GM23338 (cell line): ENCODE measurements around the gene GAL3ST2. TPM values are rescaled to one million over a fixed set of nuclear protein-coding genes. Genes with fewer than 3 reads are reported as not detected.

ENCODE experiments used
- ATAC-seq: fragments of 200-7000 bp; cut with Tn5 transposase; 3 replicates; pipeline ENCODE4 v1.9.1; 2020
- DNase-seq: peaks from one replicate; pipeline ENCODE4 v3.0.0-alpha.2; 2015; ENCODE audit warnings: low spot score
- H2AFZ ChIP-seq: fragments of 200-600 bp; sonication (generic); 2 replicates; pipeline ENCODE4 v1.8.0; 2016; ENCODE audit warnings: antibody characterized with exemption, mild to moderate bottlenecking, moderate library complexity
- H3F3A ChIP-seq: fragments of 200-600 bp; sonication (generic); replicated peaks from 2 replicates; pipeline ENCODE4 v1.8.0; 2017; ENCODE audit warnings: antibody characterized with exemption, mixed run types, low read depth
- H3K27ac ChIP-seq: fragments of 200-600 bp; sonication (generic); 2 replicates; pipeline ENCODE4 v1.6.1; 2016; ENCODE audit warnings: low read depth
- H3K27me3 ChIP-seq: fragments of 200-600 bp; sonication (generic); 2 replicates; pipeline ENCODE4 v1.8.0; 2016; ENCODE audit warnings: mild to moderate bottlenecking, mixed run types, moderate library complexity; ENCODE audit not compliant: insufficient read depth
- H3K36me3 ChIP-seq: fragments of 200-600 bp; sonication (generic); 2 replicates; pipeline ENCODE4 v1.8.0; 2016; ENCODE audit warnings: mild to moderate bottlenecking; ENCODE audit not compliant: insufficient read depth
- H3K4me1 ChIP-seq: fragments of 200-600 bp; sonication (generic); 2 replicates; pipeline ENCODE4 v1.8.0; 2016; ENCODE audit warnings: mild to moderate bottlenecking, moderate library complexity; ENCODE audit not compliant: insufficient read depth
- H3K4me2 ChIP-seq: fragments of 200-600 bp; sonication (generic); 2 replicates; pipeline ENCODE4 v1.7.1; 2017; ENCODE audit warnings: mixed run types
- H3K4me3 ChIP-seq: fragments of 200-600 bp; sonication (generic); 2 replicates; pipeline ENCODE4 v1.6.1; 2016; ENCODE audit warnings: mixed run types
- H3K79me2 ChIP-seq: fragments of 200-600 bp; sonication (generic); replicated peaks from 2 replicates; pipeline ENCODE4 v1.8.0; 2017; ENCODE audit warnings: mild to moderate bottlenecking; ENCODE audit not compliant: insufficient read depth
- H3K9me2 ChIP-seq: fragments of 200-600 bp; sonication (generic); 2 replicates; pipeline ENCODE4 v1.8.0; 2017; ENCODE audit not compliant: insufficient read depth
- H4K20me1 ChIP-seq: fragments of 200-600 bp; sonication (generic); replicated peaks from 2 replicates; pipeline ENCODE4 v1.8.0; 2017; ENCODE audit warnings: mild to moderate bottlenecking; ENCODE audit not compliant: insufficient read depth
- H3K27ac Mint-ChIP-seq: 2 replicates; pipeline ENCODE4 v1.8.0; 2020; ENCODE audit warnings: inconsistent platforms, mild to moderate bottlenecking, moderate library complexity, mixed read lengths
- H3K27me3 Mint-ChIP-seq: 3 replicates; pipeline ENCODE4 v1.8.0; 2022; ENCODE audit warnings: low read depth, mild to moderate bottlenecking, moderate library complexity, mixed read lengths, inconsistent platforms; ENCODE audit not compliant: insufficient read depth, poor library complexity
- H3K36me3 Mint-ChIP-seq: 3 replicates; pipeline ENCODE4 v1.8.0; 2021; ENCODE audit warnings: low read depth, mild to moderate bottlenecking, inconsistent platforms, moderate library complexity, mixed read lengths
- H3K4me1 Mint-ChIP-seq: 3 replicates; pipeline ENCODE4 v1.8.0; 2020; ENCODE audit warnings: mild to moderate bottlenecking, inconsistent platforms, mixed read lengths
- H3K4me3 Mint-ChIP-seq: 3 replicates; pipeline ENCODE4 v1.8.0; 2021; ENCODE audit warnings: moderate library complexity, mild to moderate bottlenecking, inconsistent platforms, mixed read lengths
- H3K9me3 Mint-ChIP-seq: 3 replicates; pipeline ENCODE4 v1.8.0; 2020; ENCODE audit warnings: moderate library complexity, mild to moderate bottlenecking, inconsistent platforms, mixed read lengths
- CREB1 ChIP-seq: fragments of 250-450 bp; sonication (Bioruptor Pico); IDR thresholded peaks from 2 replicates; pipeline ENCODE4 v1.5.0; 2020; ENCODE audit warnings: low read depth, mild to moderate bottlenecking, moderate library complexity
- EZH2 ChIP-seq: fragments of 200-600 bp; sonication (generic); IDR thresholded peaks from one replicate; pipeline ENCODE4 v1.8.0; 2017; ENCODE audit warnings: antibody characterized with exemption, mild to moderate bottlenecking, low read depth; ENCODE audit not compliant: unreplicated experiment
- EZH2phosphoT487 ChIP-seq: fragments of 200-600 bp; sonication (generic); IDR thresholded peaks from one replicate; pipeline ENCODE4 v1.8.1; 2018; ENCODE audit warnings: antibody characterized with exemption; ENCODE audit not compliant: unreplicated experiment
- JUNB ChIP-seq: IDR thresholded peaks from one replicate; pipeline ENCODE4 v1.6.1; 2016; ENCODE audit warnings: antibody characterized with exemption; ENCODE audit not compliant: unreplicated experiment
- NANOG ChIP-seq: IDR thresholded peaks from 2 replicates; pipeline ENCODE4 v1.6.1; 2016; ENCODE audit warnings: antibody characterized with exemption, borderline replicate concordance
- POLR2AphosphoS5 ChIP-seq: IDR thresholded peaks from 2 replicates; pipeline ENCODE4 v1.6.1; 2016; ENCODE audit warnings: antibody characterized with exemption, low read depth
- STAT1 ChIP-seq: IDR thresholded peaks from one replicate; pipeline ENCODE4 v1.6.1; 2016; ENCODE audit warnings: antibody characterized with exemption; ENCODE audit not compliant: unreplicated experiment
- ZNF114 ChIP-seq: fragments of 250-450 bp; sonication (Bioruptor Pico); IDR thresholded peaks from 2 replicates; pipeline ENCODE4 v1.5.0; 2020; ENCODE audit warnings: mild to moderate bottlenecking, moderate library complexity
- ZNF331 ChIP-seq: fragments of 250-450 bp; sonication (Bioruptor Pico); IDR thresholded peaks from 2 replicates; pipeline ENCODE4 v1.5.0; 2020; ENCODE audit warnings: low read depth, mild to moderate bottlenecking, moderate library complexity
- polyA plus RNA-seq: library from polyadenylated mRNA; unstranded; fragments of >200 nt; fragmentation: Nextera tagmentation; extraction: Ambion mirVana; gene quantifications from 2 replicates; pipeline ENCODE4 v1.2.1, GENCODE V29; 2016
- total RNA-seq: library from RNA; depleted of rRNA; stranded (reverse); fragments of >200 nt; shearing (Covaris generic); gene quantifications from 2 replicates; pipeline ENCODE4 v1.2.3, GENCODE V29; 2014
- TF ChIP-seq, protein P1 (sequence below): IDR thresholded peaks from one replicate; pipeline ENCODE4 v1.6.1; 2018; ENCODE audit warnings: antibody characterized with exemption; ENCODE audit not compliant: unreplicated experiment
- TF ChIP-seq, protein P2 (sequence below), 2 experiments: fragments of 200-600 bp in 1 of 2; sonication (generic) in 1 of 2; conservative IDR thresholded peaks; 2 replicates each; pipeline versions ENCODE4 v1.5.1 to v1.6.1; 2016 to 2017; ENCODE audit warnings: antibody characterized with exemption in 2 of 2, low read depth in 2 of 2, mild to moderate bottlenecking in 2 of 2, moderate library complexity in 1 of 2
- TF ChIP-seq, protein P3 (sequence below): fragments of 250-450 bp; sonication (Bioruptor Pico); IDR thresholded peaks from 2 replicates; pipeline ENCODE4 v1.5.0; 2020; ENCODE audit warnings: mild to moderate bottlenecking, moderate library complexity
- TF ChIP-seq, protein P4 (sequence below): IDR thresholded peaks from 2 replicates; pipeline ENCODE4 v1.6.1; 2016; ENCODE audit warnings: antibody characterized with exemption

GAL3ST2 gene
- total and polyA plus RNA-seq, 2 experiments from 2014 or later: 0.19 to 0.24 TPM

DNA sequence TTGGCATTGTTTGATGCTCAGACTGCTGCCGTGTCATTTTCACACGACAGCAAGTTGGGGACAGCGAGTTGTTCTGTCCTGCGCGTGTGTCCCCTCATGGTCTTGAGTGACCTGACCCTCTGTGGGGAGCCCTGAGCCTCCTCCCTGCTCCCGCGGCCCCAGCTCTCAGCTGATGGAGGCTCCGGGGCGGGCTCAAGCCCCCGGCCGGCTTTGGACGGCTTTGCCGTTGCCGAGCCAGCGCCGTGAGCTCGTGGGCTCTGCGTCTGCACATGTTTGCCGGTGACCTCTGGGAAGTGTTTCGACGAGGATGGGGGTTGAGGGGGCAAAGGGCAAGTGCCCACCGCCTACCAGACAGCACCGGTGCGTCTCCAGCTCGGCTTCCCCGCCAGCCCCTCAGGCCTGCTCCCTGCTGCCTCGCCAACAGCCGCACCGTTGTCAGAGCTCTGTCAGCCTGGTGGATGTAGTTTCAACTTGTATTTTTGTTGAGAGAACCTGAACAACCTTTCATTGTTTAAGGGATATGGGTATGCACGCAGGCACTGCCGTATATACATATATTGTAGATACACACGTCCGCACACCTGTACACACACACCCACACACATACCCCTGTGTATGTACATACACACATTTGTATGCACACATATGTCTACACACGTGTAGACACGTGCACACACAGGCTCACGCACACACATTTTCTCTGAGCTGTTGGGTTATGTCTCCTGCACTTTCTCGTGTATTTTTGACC lies 68.4 kb downstream of the GAL3ST2 start:
- no peak overlapping the region for H2AFZ ChIP-seq
- peak overlapping the region; percentile 77 for H3K4me3 Mint-ChIP-seq
- no peak overlapping the region for H3K27ac ChIP-seq
- peaks cover 22% of the 10 kb centered on the region for H3K27me3 ChIP-seq
- H3K4me1 ChIP-seq: no peaks in the 10 kb centered on the region; the same call in 1 of the 2 replicates
- TF ChIP-seq CREB1 (no peak), ZNF331 (CRISPR knock-in tag) (no peak), JUNB (no peak), STAT1 (no peak), EZH2phosphoT487 (no peak), ZNF114 (no peak), POLR2AphosphoS5 (no peak), NANOG (no peak), EZH2 (no peak)
- TF ChIP-seq, protein P1, sequence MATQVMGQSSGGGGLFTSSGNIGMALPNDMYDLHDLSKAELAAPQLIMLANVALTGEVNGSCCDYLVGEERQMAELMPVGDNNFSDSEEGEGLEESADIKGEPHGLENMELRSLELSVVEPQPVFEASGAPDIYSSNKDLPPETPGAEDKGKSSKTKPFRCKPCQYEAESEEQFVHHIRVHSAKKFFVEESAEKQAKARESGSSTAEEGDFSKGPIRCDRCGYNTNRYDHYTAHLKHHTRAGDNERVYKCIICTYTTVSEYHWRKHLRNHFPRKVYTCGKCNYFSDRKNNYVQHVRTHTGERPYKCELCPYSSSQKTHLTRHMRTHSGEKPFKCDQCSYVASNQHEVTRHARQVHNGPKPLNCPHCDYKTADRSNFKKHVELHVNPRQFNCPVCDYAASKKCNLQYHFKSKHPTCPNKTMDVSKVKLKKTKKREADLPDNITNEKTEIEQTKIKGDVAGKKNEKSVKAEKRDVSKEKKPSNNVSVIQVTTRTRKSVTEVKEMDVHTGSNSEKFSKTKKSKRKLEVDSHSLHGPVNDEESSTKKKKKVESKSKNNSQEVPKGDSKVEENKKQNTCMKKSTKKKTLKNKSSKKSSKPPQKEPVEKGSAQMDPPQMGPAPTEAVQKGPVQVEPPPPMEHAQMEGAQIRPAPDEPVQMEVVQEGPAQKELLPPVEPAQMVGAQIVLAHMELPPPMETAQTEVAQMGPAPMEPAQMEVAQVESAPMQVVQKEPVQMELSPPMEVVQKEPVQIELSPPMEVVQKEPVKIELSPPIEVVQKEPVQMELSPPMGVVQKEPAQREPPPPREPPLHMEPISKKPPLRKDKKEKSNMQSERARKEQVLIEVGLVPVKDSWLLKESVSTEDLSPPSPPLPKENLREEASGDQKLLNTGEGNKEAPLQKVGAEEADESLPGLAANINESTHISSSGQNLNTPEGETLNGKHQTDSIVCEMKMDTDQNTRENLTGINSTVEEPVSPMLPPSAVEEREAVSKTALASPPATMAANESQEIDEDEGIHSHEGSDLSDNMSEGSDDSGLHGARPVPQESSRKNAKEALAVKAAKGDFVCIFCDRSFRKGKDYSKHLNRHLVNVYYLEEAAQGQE: no peak
- TF ChIP-seq, protein P2, sequence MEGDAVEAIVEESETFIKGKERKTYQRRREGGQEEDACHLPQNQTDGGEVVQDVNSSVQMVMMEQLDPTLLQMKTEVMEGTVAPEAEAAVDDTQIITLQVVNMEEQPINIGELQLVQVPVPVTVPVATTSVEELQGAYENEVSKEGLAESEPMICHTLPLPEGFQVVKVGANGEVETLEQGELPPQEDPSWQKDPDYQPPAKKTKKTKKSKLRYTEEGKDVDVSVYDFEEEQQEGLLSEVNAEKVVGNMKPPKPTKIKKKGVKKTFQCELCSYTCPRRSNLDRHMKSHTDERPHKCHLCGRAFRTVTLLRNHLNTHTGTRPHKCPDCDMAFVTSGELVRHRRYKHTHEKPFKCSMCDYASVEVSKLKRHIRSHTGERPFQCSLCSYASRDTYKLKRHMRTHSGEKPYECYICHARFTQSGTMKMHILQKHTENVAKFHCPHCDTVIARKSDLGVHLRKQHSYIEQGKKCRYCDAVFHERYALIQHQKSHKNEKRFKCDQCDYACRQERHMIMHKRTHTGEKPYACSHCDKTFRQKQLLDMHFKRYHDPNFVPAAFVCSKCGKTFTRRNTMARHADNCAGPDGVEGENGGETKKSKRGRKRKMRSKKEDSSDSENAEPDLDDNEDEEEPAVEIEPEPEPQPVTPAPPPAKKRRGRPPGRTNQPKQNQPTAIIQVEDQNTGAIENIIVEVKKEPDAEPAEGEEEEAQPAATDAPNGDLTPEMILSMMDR (conservative IDR thresholded peaks at IDR 0.05; ENCODE audit: low read depth in 2 of 2): no peak
- TF ChIP-seq, protein P3, sequence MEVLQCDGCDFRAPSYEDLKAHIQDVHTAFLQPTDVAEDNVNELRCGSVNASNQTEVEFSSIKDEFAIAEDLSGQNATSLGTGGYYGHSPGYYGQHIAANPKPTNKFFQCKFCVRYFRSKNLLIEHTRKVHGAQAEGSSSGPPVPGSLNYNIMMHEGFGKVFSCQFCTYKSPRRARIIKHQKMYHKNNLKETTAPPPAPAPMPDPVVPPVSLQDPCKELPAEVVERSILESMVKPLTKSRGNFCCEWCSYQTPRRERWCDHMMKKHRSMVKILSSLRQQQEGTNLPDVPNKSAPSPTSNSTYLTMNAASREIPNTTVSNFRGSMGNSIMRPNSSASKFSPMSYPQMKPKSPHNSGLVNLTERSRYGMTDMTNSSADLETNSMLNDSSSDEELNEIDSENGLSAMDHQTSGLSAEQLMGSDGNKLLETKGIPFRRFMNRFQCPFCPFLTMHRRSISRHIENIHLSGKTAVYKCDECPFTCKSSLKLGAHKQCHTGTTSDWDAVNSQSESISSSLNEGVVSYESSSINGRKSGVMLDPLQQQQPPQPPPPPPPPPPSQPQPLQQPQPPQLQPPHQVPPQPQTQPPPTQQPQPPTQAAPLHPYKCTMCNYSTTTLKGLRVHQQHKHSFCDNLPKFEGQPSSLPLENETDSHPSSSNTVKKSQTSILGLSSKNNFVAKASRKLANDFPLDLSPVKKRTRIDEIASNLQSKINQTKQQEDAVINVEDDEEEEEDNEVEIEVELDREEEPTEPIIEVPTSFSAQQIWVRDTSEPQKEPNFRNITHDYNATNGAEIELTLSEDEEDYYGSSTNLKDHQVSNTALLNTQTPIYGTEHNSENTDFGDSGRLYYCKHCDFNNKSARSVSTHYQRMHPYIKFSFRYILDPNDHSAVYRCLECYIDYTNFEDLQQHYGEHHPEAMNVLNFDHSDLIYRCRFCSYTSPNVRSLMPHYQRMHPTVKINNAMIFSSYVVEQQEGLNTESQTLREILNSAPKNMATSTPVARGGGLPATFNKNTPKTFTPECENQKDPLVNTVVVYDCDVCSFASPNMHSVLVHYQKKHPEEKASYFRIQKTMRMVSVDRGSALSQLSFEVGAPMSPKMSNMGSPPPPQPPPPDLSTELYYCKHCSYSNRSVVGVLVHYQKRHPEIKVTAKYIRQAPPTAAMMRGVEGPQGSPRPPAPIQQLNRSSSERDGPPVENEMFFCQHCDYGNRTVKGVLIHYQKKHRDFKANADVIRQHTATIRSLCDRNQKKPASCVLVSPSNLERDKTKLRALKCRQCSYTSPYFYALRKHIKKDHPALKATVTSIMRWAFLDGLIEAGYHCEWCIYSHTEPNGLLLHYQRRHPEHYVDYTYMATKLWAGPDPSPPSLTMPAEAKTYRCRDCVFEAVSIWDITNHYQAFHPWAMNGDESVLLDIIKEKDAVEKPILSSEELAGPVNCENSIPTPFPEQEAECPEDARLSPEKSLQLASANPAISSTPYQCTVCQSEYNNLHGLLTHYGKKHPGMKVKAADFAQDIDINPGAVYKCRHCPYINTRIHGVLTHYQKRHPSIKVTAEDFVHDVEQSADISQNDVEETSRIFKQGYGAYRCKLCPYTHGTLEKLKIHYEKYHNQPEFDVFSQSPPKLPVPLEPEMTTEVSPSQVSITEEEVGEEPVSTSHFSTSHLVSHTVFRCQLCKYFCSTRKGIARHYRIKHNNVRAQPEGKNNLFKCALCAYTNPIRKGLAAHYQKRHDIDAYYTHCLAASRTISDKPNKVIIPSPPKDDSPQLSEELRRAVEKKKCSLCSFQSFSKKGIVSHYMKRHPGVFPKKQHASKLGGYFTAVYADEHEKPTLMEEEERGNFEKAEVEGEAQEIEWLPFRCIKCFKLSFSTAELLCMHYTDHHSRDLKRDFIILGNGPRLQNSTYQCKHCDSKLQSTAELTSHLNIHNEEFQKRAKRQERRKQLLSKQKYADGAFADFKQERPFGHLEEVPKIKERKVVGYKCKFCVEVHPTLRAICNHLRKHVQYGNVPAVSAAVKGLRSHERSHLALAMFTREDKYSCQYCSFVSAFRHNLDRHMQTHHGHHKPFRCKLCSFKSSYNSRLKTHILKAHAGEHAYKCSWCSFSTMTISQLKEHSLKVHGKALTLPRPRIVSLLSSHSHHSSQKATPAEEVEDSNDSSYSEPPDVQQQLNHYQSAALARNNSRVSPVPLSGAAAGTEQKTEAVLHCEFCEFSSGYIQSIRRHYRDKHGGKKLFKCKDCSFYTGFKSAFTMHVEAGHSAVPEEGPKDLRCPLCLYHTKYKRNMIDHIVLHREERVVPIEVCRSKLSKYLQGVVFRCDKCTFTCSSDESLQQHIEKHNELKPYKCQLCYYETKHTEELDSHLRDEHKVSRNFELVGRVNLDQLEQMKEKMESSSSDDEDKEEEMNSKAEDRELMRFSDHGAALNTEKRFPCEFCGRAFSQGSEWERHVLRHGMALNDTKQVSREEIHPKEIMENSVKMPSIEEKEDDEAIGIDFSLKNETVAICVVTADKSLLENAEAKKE (CRISPR knock-in tag): no peak
- TF ChIP-seq, protein P4, sequence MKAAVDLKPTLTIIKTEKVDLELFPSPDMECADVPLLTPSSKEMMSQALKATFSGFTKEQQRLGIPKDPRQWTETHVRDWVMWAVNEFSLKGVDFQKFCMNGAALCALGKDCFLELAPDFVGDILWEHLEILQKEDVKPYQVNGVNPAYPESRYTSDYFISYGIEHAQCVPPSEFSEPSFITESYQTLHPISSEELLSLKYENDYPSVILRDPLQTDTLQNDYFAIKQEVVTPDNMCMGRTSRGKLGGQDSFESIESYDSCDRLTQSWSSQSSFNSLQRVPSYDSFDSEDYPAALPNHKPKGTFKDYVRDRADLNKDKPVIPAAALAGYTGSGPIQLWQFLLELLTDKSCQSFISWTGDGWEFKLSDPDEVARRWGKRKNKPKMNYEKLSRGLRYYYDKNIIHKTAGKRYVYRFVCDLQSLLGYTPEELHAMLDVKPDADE: no peak
- H4K20me1 ChIP-seq: no peaks in the 10 kb centered on the region
- H3K27me3 Mint-ChIP-seq: peaks cover 38% of the 10 kb centered on the region
- H3K36me3 Mint-ChIP-seq: no peaks in the 10 kb centered on the region
- H3K79me2 ChIP-seq: no peaks in the 10 kb centered on the region
- no peaks in the 10 kb centered on the region for H3K9me3 Mint-ChIP-seq
- H3K4me3 ChIP-seq: peak overlapping the region; percentile 51; the same call in 1 of the 2 replicates
- DNase-seq (no peak), ATAC-seq (no peak)
- no peak overlapping the region for H3K27ac Mint-ChIP-seq
- no peak overlapping the region for H3K4me2 ChIP-seq
- H3K36me3 ChIP-seq: no peaks in the 10 kb centered on the region
- H3K4me1 Mint-ChIP-seq: peaks cover 7% of the 10 kb centered on the region
- H3K9me2 ChIP-seq: no peaks in the 10 kb centered on the region
- no peaks in the 10 kb centered on the region for H3F3A ChIP-seq
